HG03442 (cell line): Measurements from ENCODE around the gene ADAMTSL5.
"Not testable (repeated sequence)": the region's sequence is repeated elsewhere in the genome, so short reads cannot be mapped to it uniquely, and the experiment has no call there.

Source experiments
- ATAC-seq: cut with Tn5 transposase; IDR thresholded peaks from one replicate; pipeline ENCODE4 v1.9.1; 2021; ENCODE audit warnings: mild to moderate bottlenecking, moderate library complexity; ENCODE audit not compliant: unreplicated experiment

Gene ADAMTSL5

GRCh38 chr19:1482361-1483130 is 30.3 kb downstream of the ADAMTSL5 start:
- ATAC-seq = no peak

- no peak for ATAC-seq
Observed at GRCh38 chr19:1481893-1482360, 30.9 kb downstream of the ADAMTSL5 start.

- no peak for ATAC-seq
Observed at GRCh38 chr19:1481224-1481892, 31.5 kb downstream of the ADAMTSL5 start.

DNA sequence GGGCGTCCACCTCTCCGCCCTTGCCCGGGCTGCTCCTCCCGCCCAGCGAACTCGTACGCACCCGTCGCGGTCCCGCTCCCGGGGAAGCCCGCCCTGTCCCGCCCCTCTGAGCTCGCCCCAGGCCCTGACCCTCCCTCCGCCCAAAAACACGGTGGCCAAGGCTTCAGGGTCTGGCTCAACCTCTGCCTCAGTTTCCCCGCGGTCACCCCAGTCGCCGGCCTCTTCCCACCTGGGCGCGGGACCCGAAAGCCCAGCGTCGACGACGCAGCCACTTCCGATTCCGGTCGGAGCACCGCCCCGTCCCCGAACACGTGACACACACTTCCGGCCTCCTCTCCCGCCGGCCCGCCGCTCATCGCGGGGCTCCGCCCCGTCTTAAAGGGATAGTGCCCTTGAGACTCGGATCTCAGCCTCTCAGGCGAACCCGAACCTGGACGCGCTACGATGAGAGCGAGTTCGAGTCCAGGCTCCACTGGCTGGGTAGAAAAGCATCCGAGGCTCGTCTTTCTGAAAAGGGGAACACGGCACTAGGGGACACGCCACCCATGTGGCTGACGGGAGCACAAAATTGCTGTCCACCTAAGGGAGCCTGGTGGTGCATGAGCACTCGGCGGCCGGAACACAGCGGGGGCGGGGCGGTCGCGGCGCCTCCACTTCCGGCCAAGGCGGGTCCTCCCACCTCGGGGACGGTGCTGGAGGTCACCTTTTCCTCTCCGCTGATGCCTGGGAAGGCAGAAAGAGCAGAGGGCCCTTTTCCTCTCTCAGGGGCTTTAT is 33.7 kb downstream of the ADAMTSL5 start, which contains the start of gene C19orf25:
Gene C19orf25 (minus strand): TSS at position 282 of the 774 bp plus-strand sequence. CDS start 312 bp downstream, outside the sequence.
- peak; percentile 81 for ATAC-seq

DNA sequence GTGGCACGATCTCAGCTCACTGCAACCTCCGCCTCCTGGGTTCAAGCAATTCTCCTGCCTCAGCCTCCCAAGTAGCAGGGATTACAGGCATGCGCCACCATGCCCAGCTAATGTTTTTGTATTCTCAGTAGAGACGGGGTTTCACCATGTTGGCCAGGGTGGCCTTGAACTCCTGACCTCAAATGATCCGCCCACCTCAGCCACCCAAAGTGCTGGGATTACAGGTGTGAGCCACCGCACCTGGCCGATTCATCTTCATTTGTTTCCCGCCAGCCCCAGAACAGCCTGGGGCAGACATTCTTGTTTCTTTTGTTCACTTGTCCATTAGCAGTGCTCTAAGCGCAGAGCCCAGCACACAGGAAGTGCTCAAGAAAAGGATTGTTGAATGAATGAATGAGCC is 35.8 kb downstream of the ADAMTSL5 start:
- not testable (repeated sequence) for ATAC-seq

DNA sequence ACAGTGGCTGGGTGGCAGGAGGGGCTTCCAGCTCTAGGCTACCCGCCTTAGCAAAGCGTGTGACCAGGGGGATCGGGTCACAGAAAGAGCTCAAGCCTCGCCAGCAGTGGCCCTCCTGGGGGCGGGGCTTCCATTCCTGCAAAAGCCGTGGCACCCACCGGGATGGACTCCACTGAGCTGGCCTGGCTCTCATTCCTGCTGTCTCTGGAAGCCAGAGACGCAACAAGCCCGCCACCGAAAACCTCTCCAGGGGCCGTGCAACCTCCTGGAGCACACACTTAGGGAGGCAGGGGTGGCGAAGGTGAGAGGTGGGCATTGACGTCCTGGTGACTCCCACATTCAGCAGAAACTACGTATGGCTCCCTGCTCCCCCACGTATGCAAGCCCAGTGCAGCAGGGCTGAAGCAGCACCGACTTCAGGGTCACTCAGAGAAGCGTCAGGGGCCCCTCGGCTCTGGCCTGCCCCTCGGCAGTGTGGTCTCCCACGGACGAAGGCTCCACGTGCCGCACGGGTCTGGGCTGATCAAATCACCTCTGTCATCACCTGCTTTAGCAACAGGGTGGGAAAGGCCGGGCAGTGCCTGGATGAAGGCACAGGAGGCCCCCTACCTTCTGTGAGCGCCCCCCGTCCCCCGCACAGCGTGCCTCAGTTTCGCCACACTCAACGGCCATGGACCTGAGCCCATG is 36.9 kb downstream of the ADAMTSL5 start:
- no peak for ATAC-seq

- no peak for ATAC-seq
Observed at GRCh38 chr19:1474765-1475351, 38.0 kb downstream of the ADAMTSL5 start.

GRCh38 chr19:1474011-1474764 is 38.6 kb downstream of the ADAMTSL5 start:
- ATAC-seq = no peak

GRCh38 chr19:1473085-1473851 is 39.6 kb downstream of the ADAMTSL5 start:
- no peak for ATAC-seq

- no peak for ATAC-seq
Observed at GRCh38 chr19:1472231-1473084, 40.4 kb downstream of the ADAMTSL5 start.

GRCh38 chr19:1471515-1472160 is 41.2 kb downstream of the ADAMTSL5 start:
- ATAC-seq = no peak

DNA sequence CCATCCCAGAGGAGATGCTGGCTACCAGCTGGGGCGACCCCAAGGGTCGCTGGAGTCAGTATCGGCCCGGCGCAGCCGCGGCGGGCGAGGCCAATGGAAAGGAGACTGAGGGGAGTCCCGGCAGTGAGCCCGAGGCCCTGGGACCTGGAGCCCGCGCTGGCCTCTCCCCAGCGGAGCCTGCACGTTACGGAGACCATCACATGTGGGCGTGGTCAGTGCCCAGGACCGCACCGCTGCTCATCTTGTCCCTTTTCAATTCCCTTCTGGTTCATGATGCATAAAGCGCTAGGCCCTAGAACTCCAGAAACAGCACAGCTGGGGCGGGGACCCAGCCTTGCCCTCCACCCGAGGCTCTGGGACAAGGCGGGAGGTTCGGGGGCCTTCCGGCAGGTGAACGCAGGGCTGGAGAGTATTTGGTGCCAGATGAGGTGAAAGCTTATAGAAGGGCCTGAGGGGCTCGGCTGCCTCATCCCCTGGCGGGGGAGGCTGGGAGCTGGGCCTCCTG is 41.8 kb downstream of the ADAMTSL5 start:
- no peak for ATAC-seq

- ATAC-seq = no peak
Observed at GRCh38 chr19:1470305-1471009, 42.4 kb downstream of the ADAMTSL5 start.

DNA sequence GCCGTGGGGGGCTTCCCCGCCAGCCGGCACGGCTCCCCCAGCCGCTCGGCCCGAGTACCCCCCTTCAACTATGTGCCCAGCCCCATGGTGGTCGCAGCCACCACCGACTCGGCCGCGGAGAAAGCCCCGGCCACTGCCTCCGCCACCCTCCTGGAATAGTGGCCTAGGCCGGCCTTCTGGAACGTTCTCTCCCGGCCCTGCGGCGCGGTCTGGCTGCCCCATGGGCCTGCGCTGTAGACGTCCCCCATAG is 42.8 kb downstream of the ADAMTSL5 start:
- ATAC-seq = no peak

- no peak for ATAC-seq
Observed at GRCh38 chr19:1469255-1470054, 43.4 kb downstream of the ADAMTSL5 start.

DNA sequence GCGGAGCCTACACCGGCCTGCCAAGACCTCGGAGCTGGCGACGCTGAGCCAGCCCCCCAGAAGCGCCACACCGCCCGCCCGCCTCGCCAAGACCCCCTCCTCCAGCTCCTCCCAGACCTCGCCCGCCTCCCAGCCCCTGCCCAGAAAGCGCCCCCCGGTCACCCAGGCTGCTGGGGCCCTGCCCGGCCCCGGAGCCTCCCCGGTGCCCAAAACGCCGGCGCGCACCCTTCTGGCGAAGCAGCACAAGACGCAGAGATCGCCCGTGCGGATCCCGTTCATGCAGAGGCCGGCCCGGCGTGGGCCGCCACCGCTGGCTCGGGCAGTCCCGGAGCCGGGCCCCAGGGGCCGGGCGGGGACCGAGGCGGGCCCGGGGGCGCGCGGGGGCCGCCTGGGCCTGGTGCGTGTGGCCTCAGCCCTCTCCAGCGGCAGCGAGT is 44.0 kb downstream of the ADAMTSL5 start:
- ATAC-seq = no peak
